Ovary (tissue), 9 donors: ENCODE results near the gene SMPDL3B. TPM values are rescaled to one million over a fixed set of nuclear protein-coding genes. Genes with fewer than 3 reads are reported as not detected.

Source experiments
- DNase-seq, 5 donors: peaks; one replicate each; pipeline ENCODE4 v3.0.0-alpha.2; 2019 to 2020
- H3K27ac ChIP-seq, 2 donors: fragments of 200-600 bp; one replicate each; pipeline versions ENCODE4 v1.5.1 to v1.8.0; 2019 to 2022
- H3K27me3 ChIP-seq: fragments of 200-600 bp; one replicate; pipeline ENCODE4 v1.8.0; 2022
- H3K36me3 ChIP-seq: fragments of 200-600 bp; sonication (generic); one replicate; pipeline ENCODE4 v1.5.1; 2019
- H3K4me1 ChIP-seq: one replicate; pipeline ENCODE4 v1.8.1; 2013; ENCODE audit warnings: mild to moderate bottlenecking, moderate library complexity; ENCODE audit not compliant: insufficient read depth
- H3K4me3 ChIP-seq: fragments of 200-600 bp; sonication (generic); one replicate; pipeline ENCODE4 v1.5.1; 2017
- H3K9me3 ChIP-seq, 2 donors: fragments of 200-600 bp in 1 of 2; sonication (generic) in 1 of 2; one replicate each; pipeline versions ENCODE4 v1.5.1 to v1.8.1; 2013 to 2019; ENCODE audit warnings: mild to moderate bottlenecking in 1 of 2, moderate library complexity in 1 of 2
- EP300 ChIP-seq: sonication (generic); formaldehyde crosslinking; IDR thresholded peaks from one replicate; pipeline ENCODE4 v1.6.1; 2017; ENCODE audit warnings: antibody characterized with exemption
- POLR2A ChIP-seq: fragments of 450-650 bp; IDR thresholded peaks from one replicate; pipeline ENCODE4 v1.6.1; 2017; ENCODE audit warnings: antibody characterized with exemption, mild to moderate bottlenecking, moderate library complexity
- WGBS, 3 donors: extraction: QIAGEN DNeasy Blood & Tissue Kit in 1 of 3; methylation state at CpG; one replicate each; pipeline versions ENCODE4 v1.1.5 to v1.1.7; 2013 to 2017; 5-methylcytosine and 5-hydroxymethylcytosine counted together
- intact Hi-C, 4 donors: fragments of 100-400 bp; cut with DNase I; formaldehyde crosslinking; loops; one replicate each; pipeline versions ENCODE4 v1.11.0 to v1.15.1; 2022 to 2023
- polyA plus RNA-seq, 2 donors: library from polyadenylated mRNA; stranded (reverse); fragments of 200-250 nt in 1 of 2; fragments of 350-450 nt in 1 of 2; fragmentation: Illumina TruSeq in 1 of 2; extraction: RNeasy Lipid Tissue Mini Kit (QIAGEN cat#74804) in 1 of 2; gene quantifications; one replicate each; pipeline ENCODE4 v1.2.3, GENCODE V29; 2013 to 2014
- total RNA-seq, 7 donors: library from RNA; depleted of rRNA in 2 of 7; stranded (reverse); fragments of >200 nt in 2 of 7; fragmentation: NEBNext Ultra II Directional in 3 of 7; extraction: Animal tissue kit (Norgen Biotek cat#: 25700) in 3 of 7; gene quantifications; one replicate each; pipeline versions ENCODE4 v1.1.0 to v1.2.4, GENCODE V29; 2016 to 2023
- TF ChIP-seq, protein P1 (sequence below), 3 donors: fragments of 450-650 bp in 2 of 3; fragments of 200-600 bp in 1 of 3; IDR thresholded peaks; one replicate each; pipeline versions ENCODE4 v1.5.1 to v1.8.0; 2016 to 2022; ENCODE audit warnings: antibody characterized with exemption in 3 of 3, mild to moderate bottlenecking in 1 of 3
- donor health status: DM: no; HTN: no; CAD: no; lungs with moderate emphysema.
- donor health status: DM: no; HTN: no; CAD: no.
- donor health status: Bipolar disorder and iron deficiency.
- donor health status: DM: yes; HTN: yes; CAD: no.
- donor health status: DM: no; HTN: no; CAD: no.
- donor health status: DM: yes; HTN: yes; CAD: no.

SMPDL3B gene
- total and polyA plus RNA-seq, 9 donors: 0.23 to 21.1 (median 0.74) TPM; not detected in 2

DNA sequence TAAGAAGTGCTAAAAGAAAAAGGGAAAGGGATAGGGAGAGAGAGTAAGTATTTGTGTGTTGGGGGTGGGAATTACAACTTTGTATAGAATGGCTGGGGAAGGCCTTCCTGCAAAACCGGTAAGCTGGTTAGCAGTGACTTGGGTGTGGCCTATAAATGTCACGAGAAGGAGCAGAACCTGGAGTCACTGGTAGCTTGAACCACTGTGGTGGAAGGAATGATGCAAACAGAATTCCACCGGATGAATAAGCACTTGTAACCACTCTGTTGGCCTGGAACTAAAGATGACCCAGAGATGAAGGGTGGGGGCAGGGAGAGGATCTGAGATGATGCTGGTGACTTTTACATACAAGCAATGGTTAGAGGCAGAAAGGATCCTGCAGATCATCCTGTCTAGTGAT, 33.9 kb downstream of the SMPDL3B start:
- intact Hi-C loops: no loop called here
- Histone ChIP-seq H3K9me3 (no peaks in the 10 kb centered on the region), H3K27me3 (no peaks in the 10 kb centered on the region), H3K27ac (no peak overlapping the region), H3K4me3 (no peak overlapping the region), H3K4me1 (no peaks in the 10 kb centered on the region), H3K36me3 (no peaks in the 10 kb centered on the region)
- WGBS, 3 donors: 66 to 72% (median 67%) methylated on average over 3 of the region's 3 CpGs
- TF ChIP-seq POLR2A (no peak), EP300 (no peak)
- TF ChIP-seq, protein P1, sequence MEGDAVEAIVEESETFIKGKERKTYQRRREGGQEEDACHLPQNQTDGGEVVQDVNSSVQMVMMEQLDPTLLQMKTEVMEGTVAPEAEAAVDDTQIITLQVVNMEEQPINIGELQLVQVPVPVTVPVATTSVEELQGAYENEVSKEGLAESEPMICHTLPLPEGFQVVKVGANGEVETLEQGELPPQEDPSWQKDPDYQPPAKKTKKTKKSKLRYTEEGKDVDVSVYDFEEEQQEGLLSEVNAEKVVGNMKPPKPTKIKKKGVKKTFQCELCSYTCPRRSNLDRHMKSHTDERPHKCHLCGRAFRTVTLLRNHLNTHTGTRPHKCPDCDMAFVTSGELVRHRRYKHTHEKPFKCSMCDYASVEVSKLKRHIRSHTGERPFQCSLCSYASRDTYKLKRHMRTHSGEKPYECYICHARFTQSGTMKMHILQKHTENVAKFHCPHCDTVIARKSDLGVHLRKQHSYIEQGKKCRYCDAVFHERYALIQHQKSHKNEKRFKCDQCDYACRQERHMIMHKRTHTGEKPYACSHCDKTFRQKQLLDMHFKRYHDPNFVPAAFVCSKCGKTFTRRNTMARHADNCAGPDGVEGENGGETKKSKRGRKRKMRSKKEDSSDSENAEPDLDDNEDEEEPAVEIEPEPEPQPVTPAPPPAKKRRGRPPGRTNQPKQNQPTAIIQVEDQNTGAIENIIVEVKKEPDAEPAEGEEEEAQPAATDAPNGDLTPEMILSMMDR (IDR thresholded peaks at IDR 0.05): no peak
- DNase-seq: no peak

DNA sequence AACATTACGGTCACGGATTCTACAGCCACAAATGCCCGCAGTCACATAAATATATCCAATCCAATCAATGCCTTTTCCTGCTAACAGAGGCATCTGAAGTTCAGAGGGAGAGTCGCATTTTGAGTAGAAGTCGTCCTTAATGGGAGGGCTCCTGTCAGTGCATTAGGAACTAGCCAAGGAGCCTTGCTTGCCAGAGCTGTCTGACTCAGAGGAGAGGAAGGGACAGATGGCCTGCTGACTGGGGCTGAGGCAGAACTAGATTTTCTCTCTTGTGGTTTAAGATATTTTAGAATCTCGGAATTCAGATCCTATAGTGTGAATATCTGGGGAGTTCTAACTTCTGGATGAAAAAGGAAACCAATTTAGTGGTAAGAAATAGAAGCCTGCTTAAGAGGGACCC, 35.6 kb downstream of the SMPDL3B start:
- intact Hi-C loops: loop anchor here in 1 of 4 donors (10.0 kb wide), 1 partner anchor 106 kb away; no protein-coding TSS in a partner anchor
- Histone ChIP-seq H3K4me1 (no peaks in the 10 kb centered on the region), H3K9me3 (no peaks in the 10 kb centered on the region), H3K36me3 (no peaks in the 10 kb centered on the region), H3K27me3 (no peaks in the 10 kb centered on the region), H3K27ac (no peak overlapping the region), H3K4me3 (no peak overlapping the region)
- 74 to 79% (median 79%) methylated on average over 6 of the region's 6 CpGs for WGBS, 3 donors
- TF ChIP-seq EP300 (no peak), POLR2A (no peak)
- TF ChIP-seq, protein P1 (IDR thresholded peaks at IDR 0.05): no peak
- DNase-seq: no peak

DNA sequence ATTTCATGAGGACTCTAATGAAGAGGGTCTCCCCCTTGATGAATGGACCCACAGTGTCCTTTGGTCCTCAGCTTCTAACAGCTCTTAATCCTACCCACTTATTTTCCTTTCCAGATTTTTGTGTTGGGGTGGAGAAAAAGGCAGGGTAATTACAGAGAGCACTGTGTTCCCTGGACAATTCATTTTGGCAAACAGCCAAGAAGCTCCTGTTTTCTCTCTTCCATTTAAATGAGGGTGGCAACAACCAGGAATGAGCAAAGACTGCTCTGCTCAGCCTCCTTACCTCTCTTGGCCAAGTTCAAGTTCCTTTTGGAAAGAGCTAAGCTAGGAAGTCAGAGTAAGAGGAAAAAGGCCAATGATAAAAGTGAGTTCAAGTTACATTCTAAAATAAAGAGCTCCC, 36.9 kb downstream of the SMPDL3B start:
- no peak overlapping the region for H3K4me3 ChIP-seq
- H3K36me3 ChIP-seq: no peaks in the 10 kb centered on the region
- intact Hi-C loops: loop anchor here in 1 of 4 donors (10.0 kb wide), 1 partner anchor 107 kb away; no protein-coding TSS in a partner anchor

DNA sequence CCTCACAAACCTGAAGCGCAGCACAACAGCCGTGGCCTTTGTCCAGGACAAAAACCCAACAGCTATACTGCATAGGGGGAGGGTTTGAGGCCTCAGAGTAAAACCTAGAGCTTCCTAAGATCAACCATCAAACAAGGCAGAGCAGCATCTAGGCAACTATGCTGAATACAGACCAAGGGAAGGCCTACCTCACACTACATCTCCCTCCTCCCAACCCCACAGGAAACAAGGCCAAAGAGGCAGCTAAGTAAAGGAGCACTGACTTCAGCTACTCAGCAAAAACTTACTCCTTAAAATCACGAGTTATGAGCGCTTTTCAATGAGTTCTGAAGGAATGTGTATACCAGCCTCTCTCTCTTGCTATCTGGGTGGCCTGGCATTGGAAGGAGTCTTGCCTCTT, 37.3 kb downstream of the SMPDL3B start:
- no peaks in the 10 kb centered on the region for H3K36me3 ChIP-seq
- no peaks in the 10 kb centered on the region for H3K27me3 ChIP-seq
- 75 to 83% (median 76%) methylated on average over 4 of the region's 4 CpGs for WGBS, 3 donors
- H3K4me3 ChIP-seq: no peak overlapping the region
- H3K27ac ChIP-seq: no peak overlapping the region
- TF ChIP-seq, protein P1 (IDR thresholded peaks at IDR 0.05): no peak
- TF ChIP-seq POLR2A: no peak
- TF ChIP-seq EP300: no peak
- intact Hi-C loops: loop anchor here in 1 of 4 donors (10.0 kb wide), 1 partner anchor 107 kb away; no protein-coding TSS in a partner anchor
- no peak for DNase-seq
- H3K4me1 ChIP-seq: no peaks in the 10 kb centered on the region
- no peaks in the 10 kb centered on the region for H3K9me3 ChIP-seq

More for the DNA sequence above, 36.9 kb downstream of the SMPDL3B start:
- TF ChIP-seq, protein P1 (IDR thresholded peaks at IDR 0.05): no peak
- no peak for TF ChIP-seq POLR2A
- TF ChIP-seq EP300: no peak
- Histone ChIP-seq H3K27me3 (no peaks in the 10 kb centered on the region), H3K9me3 (no peaks in the 10 kb centered on the region), H3K27ac (no peak overlapping the region), H3K4me1 (no peaks in the 10 kb centered on the region)
- DNase-seq: no peak
